Measurements from ENCODE around the gene EMC8. TPM values are rescaled to one million over a fixed set of nuclear protein-coding genes. Genes with fewer than 3 reads are reported as not detected.

The EMC8 gene
- polyA plus RNA-seq, 1 of the 3 experiments (the other 2 are of a cell fraction) = 45.9 TPM

- TF ChIP-seq USF2 (IDR thresholded peaks at IDR 0.05; ENCODE audit: borderline replicate concordance, low read depth, low read length) (no peak), MXI1 (IDR thresholded peaks at IDR 0.05; ENCODE audit: low read depth, low read length) (no peak), CHD2 (IDR thresholded peaks at IDR 0.05; ENCODE audit: low read length, partially characterized antibody) (no peak)
Observed at GRCh38 chr16:85753976-85754375, 45.4 kb downstream of the EMC8 start (continued).

GRCh38 chr16:85753559-85753958 is 45.8 kb downstream of the EMC8 start:
- H3K9me3 ChIP-seq = no peaks in the 10 kb centered on the region
- WGBS (ENCODE audit: low lambda C conversion rate) = 92% methylated on average over 6 of the region's 6 CpGs

More at GRCh38 chr16:85753559-85753958, 45.8 kb downstream of the EMC8 start:
- Histone ChIP-seq H3K27ac (ENCODE audit: low read depth in 2 of 2, low read length in 1 of 2) (no peak overlapping the region), H3K4me1 (ENCODE audit: control insufficient read depth in 1 of 2, insufficient read depth in 2 of 2, low read depth in 1 of 2, low read length in 1 of 2) (peaks cover 10 to 14% of the 10 kb centered on the region in 2 experiments; a peak in 2 of 4 replicates), H3K36me3 (replicated peaks in 1 of 2; ENCODE audit: control insufficient read depth in 1 of 2, insufficient read depth in 2 of 2, low read length in 1 of 2) (no peaks in the 10 kb centered on the region), H3K4me2 (no peak overlapping the region), H3K4me3 (ENCODE audit: low read depth in 2 of 2, low read length in 1 of 2) (no peak overlapping the region), H3K9me2 (no peaks in the 10 kb centered on the region), H3K27me3 (ENCODE audit: insufficient read depth) (no peaks in the 10 kb centered on the region), H4K20me1 (ENCODE audit: insufficient read depth) (no peaks in the 10 kb centered on the region), H3K9ac (no peak overlapping the region), H2AFZ (ENCODE audit: low read depth) (no peak overlapping the region), H3K79me2 (ENCODE audit: insufficient read depth) (peaks cover 15% of the 10 kb centered on the region; the same call in 1 of the 2 replicates), H3F3A (replicated peaks; ENCODE audit: insufficient read depth) (peaks cover 14% of the 10 kb centered on the region)
- TF ChIP-seq ZBTB33 (IDR thresholded peaks at IDR 0.05; ENCODE audit: borderline replicate concordance, low read depth) (no peak), FOXM1 (IDR thresholded peaks at IDR 0.05; ENCODE audit: low read depth) (no peak), TEAD4 (IDR thresholded peaks at IDR 0.05; ENCODE audit: borderline replicate concordance, insufficient read depth) (no peak), USF2 (IDR thresholded peaks at IDR 0.05; ENCODE audit: borderline replicate concordance, low read depth, low read length) (no peak), ELF1 (IDR thresholded peaks at IDR 0.05) (no peak), MAX (IDR thresholded peaks at IDR 0.05; ENCODE audit: low read depth) (no peak), JUND (IDR thresholded peaks at IDR 0.05) (no peak), REST (IDR thresholded peaks at IDR 0.05; ENCODE audit: low read depth, low read length) (no peak), NFIC (IDR thresholded peaks at IDR 0.05; ENCODE audit: borderline replicate concordance) (no peak), RXRA (IDR thresholded peaks at IDR 0.05; ENCODE audit: borderline replicate concordance, low read depth) (no peak)
- ChIA-PET CTCF (no interaction called here), POLR2A (no interaction called here)
- no peak for DNase-seq
